Lung (tissue), 12 donors: ENCODE results near the gene EMD. TPM values are rescaled to one million over a fixed set of nuclear protein-coding genes. Genes with fewer than 3 reads are reported as not detected.

Source experiments
- ATAC-seq: fragments of 200-7000 bp; cut with Tn5 transposase; one replicate; pipeline ENCODE4 v1.9.1; 2020; ENCODE audit warnings: moderate number of reproducible peaks; ENCODE audit not compliant: insufficient read depth, low FRiP score
- DNase-seq, 3 donors: peaks; one replicate each; pipeline ENCODE4 v3.0.0-alpha.2; 2013 to 2017
- H3K27ac ChIP-seq, 2 donors: one replicate each; pipeline ENCODE4 v1.5.1; 2013; ENCODE audit warnings: mild to moderate bottlenecking in 2 of 2, moderate library complexity in 2 of 2, control low read depth in 1 of 2, inconsistent platforms in 1 of 2, low read depth in 1 of 2, low read length in 1 of 2
- H3K27me3 ChIP-seq, 3 donors: one replicate each; pipeline ENCODE4 v1.5.1; 2013; ENCODE audit warnings: low read length in 2 of 3; ENCODE audit not compliant: control insufficient read depth in 3 of 3, insufficient read depth in 3 of 3
- H3K36me3 ChIP-seq, 4 donors: one replicate each; pipeline ENCODE4 v1.5.1; 2013; ENCODE audit warnings: low read length in 4 of 4, mild to moderate bottlenecking in 1 of 4, moderate library complexity in 1 of 4; ENCODE audit not compliant: control insufficient read depth in 4 of 4, insufficient read depth in 4 of 4
- H3K4me1 ChIP-seq, 5 donors: one replicate each; pipeline ENCODE4 v1.5.1; 2013; ENCODE audit warnings: low read length in 5 of 5, mild to moderate bottlenecking in 2 of 5, moderate library complexity in 1 of 5; ENCODE audit not compliant: control insufficient read depth in 5 of 5, insufficient read depth in 5 of 5
- H3K4me3 ChIP-seq: one replicate; pipeline ENCODE4 v1.5.1; 2013; ENCODE audit warnings: mild to moderate bottlenecking, control low read depth, moderate library complexity
- H3K9ac ChIP-seq, 2 donors: one replicate each; pipeline ENCODE4 v1.5.1; 2013; ENCODE audit warnings: low read length in 2 of 2, control low read depth in 1 of 2; ENCODE audit not compliant: insufficient read depth in 1 of 2
- H3K9me3 ChIP-seq, 4 donors: one replicate each; pipeline ENCODE4 v1.5.1; 2013; ENCODE audit warnings: low read length in 3 of 4, mild to moderate bottlenecking in 1 of 4, moderate library complexity in 1 of 4; ENCODE audit not compliant: control insufficient read depth in 4 of 4, insufficient read depth in 3 of 4
- WGBS, 2 donors: extraction: QIAGEN DNeasy Blood & Tissue Kit; methylation state at CpG; one replicate each; pipeline ENCODE4 v1.1.7; 2013; 5-methylcytosine and 5-hydroxymethylcytosine counted together
- polyA plus RNA-seq, 2 donors: library from polyadenylated mRNA; stranded (reverse); fragments of 200-250 nt; gene quantifications; one replicate each; pipeline ENCODE4 v1.2.1, GENCODE V29; 2013
- total RNA-seq, 2 donors: library from RNA; depleted of rRNA in 1 of 2; stranded (reverse); fragments of >200 nt in 1 of 2; gene quantifications; one replicate each; pipeline ENCODE4 v1.2.1, GENCODE V29; 2014 to 2021
- TF ChIP-seq, protein P1 (sequence below): IDR thresholded peaks from 2 replicates; pipeline ENCODE4 v1.5.1; 2012; ENCODE audit warnings: mild to moderate bottlenecking; ENCODE audit errors: control extremely low read depth, extremely low read depth
- donor health status: control.
- donor health status: control.
- donor health status: Bipolar disorder and iron deficiency.
- donor health status: healthy.
- donor health status: DM: yes; HTN: yes; CAD: no.

EMD gene
- total and polyA plus RNA-seq, 4 donors, result 33.0 to 108 (median 74.8) TPM

DNA sequence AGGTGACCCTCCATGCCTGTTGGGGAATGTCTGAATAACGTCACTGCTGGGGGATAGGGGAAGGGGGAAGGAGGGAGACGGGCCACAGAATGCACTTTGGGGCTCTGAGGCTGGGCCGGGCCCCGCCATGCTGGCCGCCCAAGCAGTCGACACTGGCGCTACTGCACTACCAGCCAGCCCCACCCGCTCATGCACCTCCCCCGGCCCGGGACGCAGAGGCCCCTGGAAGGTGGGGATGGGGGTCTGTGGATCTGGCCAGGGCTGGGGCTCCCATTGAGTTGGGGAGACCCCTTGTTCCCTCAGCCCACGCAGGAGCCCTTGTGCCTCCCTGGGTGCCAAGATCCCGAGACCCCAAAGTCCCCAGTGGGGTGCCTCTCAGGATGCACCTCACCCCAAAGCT, 22.5 kb upstream of the EMD start:
- no peak for ATAC-seq
- no peak for DNase-seq
- whole genome bisulfite sequencing, 2 donors, result 82 to 92% methylated on average over 7 to 13 of the region's 13 CpGs
- no peak overlapping the region for H3K4me3 ChIP-seq
- no peak overlapping the region for H3K9ac ChIP-seq
- peaks cover 0 to 2% (median 0%) of the 10 kb centered on the region in 4 donors for H3K9me3 ChIP-seq
- H3K36me3 ChIP-seq, result peaks cover 28 to 79% (median 43%) of the 10 kb centered on the region in 4 donors
- H3K27me3 ChIP-seq, result no peaks in the 10 kb centered on the region
- no peaks in the 10 kb centered on the region for H3K4me1 ChIP-seq
- peak overlapping the region in 1 of 2 donors; percentile 9 for H3K27ac ChIP-seq
- TF ChIP-seq, protein P1, sequence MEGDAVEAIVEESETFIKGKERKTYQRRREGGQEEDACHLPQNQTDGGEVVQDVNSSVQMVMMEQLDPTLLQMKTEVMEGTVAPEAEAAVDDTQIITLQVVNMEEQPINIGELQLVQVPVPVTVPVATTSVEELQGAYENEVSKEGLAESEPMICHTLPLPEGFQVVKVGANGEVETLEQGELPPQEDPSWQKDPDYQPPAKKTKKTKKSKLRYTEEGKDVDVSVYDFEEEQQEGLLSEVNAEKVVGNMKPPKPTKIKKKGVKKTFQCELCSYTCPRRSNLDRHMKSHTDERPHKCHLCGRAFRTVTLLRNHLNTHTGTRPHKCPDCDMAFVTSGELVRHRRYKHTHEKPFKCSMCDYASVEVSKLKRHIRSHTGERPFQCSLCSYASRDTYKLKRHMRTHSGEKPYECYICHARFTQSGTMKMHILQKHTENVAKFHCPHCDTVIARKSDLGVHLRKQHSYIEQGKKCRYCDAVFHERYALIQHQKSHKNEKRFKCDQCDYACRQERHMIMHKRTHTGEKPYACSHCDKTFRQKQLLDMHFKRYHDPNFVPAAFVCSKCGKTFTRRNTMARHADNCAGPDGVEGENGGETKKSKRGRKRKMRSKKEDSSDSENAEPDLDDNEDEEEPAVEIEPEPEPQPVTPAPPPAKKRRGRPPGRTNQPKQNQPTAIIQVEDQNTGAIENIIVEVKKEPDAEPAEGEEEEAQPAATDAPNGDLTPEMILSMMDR, result no peak

DNA sequence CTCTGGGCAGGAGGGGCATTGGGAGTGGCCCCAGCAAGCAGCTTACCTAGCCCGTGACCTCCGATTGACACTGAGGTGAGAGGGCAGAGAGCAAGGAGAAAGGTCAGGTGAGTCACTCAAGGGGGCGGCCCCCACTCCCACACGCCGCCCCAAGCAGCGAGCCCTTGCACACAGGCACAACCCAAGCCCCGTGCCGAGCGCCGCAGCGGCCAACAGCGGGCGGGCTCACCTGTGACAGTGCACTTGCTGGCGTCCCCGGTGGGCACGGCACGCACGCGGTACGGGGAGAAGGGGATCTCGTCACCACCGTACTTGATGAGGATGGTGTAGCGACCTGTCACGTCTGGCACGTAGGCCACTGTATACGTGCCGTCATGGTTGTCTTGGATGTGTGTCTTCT, 21.9 kb upstream of the EMD start:
- DNase-seq (no peak), ATAC-seq (no peak)
- Histone ChIP-seq H3K27ac (no peak overlapping the region), H3K36me3 (peaks cover 34 to 80% (median 45%) of the 10 kb centered on the region in 4 donors), H3K9ac (no peak overlapping the region), H3K4me3 (no peak overlapping the region), H3K4me1 (no peaks in the 10 kb centered on the region), H3K27me3 (no peaks in the 10 kb centered on the region), H3K9me3 (peaks cover 0 to 2% (median 0%) of the 10 kb centered on the region in 4 donors)
- TF ChIP-seq, protein P1, result no peak
- WGBS, 2 donors, result 92 to 93% methylated on average over 27 of the region's 27 CpGs

GRCh38 chrX:154358011-154358410, 21.1 kb upstream of the EMD start:
- Histone ChIP-seq H3K4me1 (no peaks in the 10 kb centered on the region), H3K9me3 (peaks cover 0 to 2% (median 0%) of the 10 kb centered on the region in 4 donors), H3K27me3 (no peaks in the 10 kb centered on the region), H3K9ac (no peak overlapping the region), H3K36me3 (peaks cover 37 to 83% (median 44%) of the 10 kb centered on the region in 4 donors), H3K4me3 (no peak overlapping the region), H3K27ac (no peak overlapping the region)
- ATAC-seq, result no peak
- TF ChIP-seq, protein P1, result no peak
- no peak for DNase-seq
- 93 to 100% methylated on average over 5 to 11 of the region's 11 CpGs for WGBS, 2 donors

- TF ChIP-seq, protein P1, result no peak
- Histone ChIP-seq H3K9ac (no peak overlapping the region), H3K27ac (no peak overlapping the region), H3K36me3 (peaks cover 34 to 77% (median 41%) of the 10 kb centered on the region in 4 donors), H3K27me3 (no peaks in the 10 kb centered on the region), H3K9me3 (peaks cover 0 to 2% (median 0%) of the 10 kb centered on the region in 4 donors), H3K4me1 (no peaks in the 10 kb centered on the region), H3K4me3 (no peak overlapping the region)
- 91 to 97% methylated on average over 4 to 6 of the region's 6 CpGs for WGBS, 2 donors
- DNase-seq (no peak), ATAC-seq (no peak)
Observed at GRCh38 chrX:154358829-154359228, 20.3 kb upstream of the EMD start.
